ENCODE data around the gene ZNF784.
"Not testable (repeated sequence)": the region's sequence is repeated elsewhere in the genome, so short reads cannot be mapped to it uniquely, and the experiment has no call there.

ZNF784 gene

DNA sequence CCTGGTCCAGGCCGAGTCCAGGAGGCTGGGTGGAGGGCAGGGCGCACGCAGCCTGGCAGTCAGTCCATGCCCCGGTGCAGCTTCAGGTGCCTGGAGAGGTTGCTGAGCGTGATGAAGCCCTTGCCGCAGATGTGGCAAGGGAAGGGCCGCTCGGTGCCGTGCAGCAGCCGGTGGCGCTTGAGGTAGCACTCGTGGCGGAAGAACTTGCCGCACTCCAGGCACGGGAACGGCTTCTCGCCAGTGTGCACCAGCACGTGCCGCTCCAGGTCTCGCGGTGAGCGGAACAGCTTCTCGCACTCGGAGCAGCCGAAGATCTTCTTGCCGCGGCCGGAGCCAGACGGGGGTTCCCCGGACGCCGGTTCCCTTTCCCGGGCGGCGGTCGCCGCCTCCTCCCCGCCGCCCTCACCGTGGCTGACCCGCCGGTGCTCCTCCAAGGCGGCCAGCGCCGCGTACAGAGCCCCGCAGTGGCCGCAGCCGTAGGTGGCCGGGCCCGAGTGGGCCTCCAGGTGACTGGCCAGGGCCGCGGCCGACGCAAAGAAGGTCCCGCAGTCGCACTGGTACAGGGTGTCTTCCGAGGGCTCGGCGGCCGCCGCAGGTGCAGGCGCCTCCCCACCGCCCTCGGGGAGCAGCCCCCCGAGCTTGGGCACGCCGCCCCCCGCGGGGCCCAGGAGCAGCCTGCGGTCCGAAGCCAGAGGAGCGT, 31.8 kb downstream of the ZNF784 start:
- DNase-seq: peak in 1 of 10 donors; percentile 83
- intact Hi-C loops (cut with DNase I): no loop called here

DNA sequence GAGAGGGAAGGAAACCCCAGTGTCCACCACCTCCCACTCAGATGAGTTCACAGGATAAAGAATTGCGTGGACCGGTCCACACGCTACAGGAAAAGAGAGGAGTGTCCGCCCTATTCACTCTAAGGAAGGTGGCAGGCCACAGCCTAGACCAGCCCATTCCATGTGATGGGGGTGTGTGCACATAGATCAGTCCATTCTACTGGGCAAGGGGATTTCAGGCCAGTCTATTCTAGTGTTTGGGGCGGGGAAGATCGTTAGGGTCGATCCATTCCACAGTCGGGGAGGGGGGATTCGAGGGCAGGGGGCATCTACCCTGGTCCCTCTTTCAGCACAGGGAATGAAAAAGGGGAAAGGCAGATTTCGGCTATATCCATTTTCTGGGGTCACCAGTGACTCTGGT, 32.8 kb downstream of the ZNF784 start:
- intact Hi-C loops (cut with DNase I): no loop called here
- DNase-seq: peak in 1 of 10 donors; percentile 35

DNA sequence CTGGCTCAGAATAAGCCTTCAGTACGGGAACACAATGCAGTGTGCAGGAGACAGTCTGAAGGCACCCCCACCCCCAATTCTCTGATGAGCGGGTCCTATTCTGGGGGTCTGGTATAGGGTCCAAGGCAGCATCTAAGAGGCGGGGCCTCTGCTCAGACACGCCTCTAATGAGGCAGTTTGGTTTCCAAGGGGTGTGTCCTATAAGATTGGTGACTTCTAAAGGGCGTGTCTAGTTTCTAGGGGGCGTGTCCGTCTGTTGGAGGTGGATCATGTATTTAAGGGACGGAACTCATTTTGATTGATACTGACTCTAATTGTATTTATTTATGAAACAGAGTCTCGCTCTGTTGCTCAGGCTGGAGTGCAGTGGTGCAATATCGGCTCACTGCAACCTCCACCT, 33.7 kb downstream of the ZNF784 start:
- intact Hi-C loops (cut with DNase I): no loop called here
- DNase-seq: peak in 1 of 10 donors; percentile 37

DNA sequence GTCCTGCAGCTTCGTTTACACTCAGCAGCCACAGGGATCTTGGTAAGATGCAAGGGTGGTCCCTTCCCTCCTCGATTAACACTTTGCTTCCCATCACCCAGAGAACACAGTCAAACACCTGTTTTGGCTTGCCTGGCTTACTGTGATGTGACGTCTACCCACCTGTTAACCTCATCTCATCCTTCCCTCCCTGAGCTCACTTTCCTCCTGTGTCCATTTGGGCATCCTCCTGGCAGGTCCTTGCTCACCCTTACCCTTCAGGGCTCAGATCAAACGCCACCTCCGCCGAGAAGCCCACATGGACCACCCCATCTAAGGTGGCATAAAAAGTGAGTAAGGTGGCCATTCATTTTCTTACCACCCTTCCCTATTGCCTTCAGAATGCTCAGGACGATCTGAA, 34.3 kb downstream of the ZNF784 start:
- peak in 1 of 10 donors; percentile 49 for DNase-seq
- intact Hi-C loops (cut with DNase I): no loop called here

DNA sequence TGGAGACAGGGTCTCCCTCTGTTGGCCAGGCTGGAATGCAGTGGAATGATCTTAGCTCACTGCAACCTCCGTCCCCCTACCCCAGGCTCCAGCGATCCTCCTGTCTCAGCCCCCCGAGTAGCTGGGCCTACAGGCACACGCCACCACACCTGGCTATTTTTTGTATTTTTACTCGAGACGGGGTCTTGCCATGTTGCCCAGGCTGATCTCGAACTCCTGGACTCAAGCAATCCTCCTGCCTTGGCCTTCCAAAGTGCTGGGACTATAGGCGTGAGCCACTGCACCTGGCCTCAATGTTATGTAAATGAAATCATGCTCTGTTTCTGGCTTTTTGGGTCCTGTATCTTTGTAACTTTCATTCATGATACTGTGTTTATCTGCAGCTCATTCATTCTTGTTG, 35.6 kb downstream of the ZNF784 start:
- DNase-seq: peak in 1 of 10 donors; percentile 25
- intact Hi-C loops (cut with DNase I): no loop called here

DNA sequence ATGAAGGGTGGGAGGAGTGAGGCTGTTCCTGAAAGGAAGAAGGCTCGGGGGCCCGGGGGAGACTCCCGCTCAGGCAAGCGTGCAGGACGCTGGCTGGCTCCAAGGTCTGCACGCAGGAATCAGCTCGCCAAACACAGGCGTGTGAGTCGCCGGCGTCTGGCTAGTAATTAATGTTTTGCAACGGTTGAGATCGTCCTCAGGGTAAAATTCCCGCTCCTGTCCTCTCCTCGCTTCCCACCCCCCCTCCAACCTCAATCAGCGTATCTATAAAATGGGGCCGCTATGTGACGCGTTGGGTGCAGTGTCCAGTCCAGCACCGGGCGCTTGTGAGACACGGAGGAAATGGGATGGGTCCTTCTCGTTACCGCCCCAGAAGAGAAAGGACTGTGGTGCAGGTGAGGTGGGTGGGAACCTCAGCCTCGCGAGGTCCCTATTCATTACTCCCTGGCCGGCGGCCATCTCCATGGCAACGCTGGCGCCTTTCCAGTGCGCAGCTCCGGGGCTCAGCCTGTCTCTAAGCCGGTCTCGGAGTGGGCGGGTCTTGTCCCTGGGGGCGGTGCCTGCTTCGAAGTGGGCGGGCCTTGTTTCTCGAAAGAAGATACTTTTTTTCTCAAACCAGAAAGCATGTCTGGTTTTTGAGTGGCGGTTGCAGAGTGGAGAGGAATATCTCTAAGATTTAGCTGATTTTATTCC, 37.2 kb downstream of the ZNF784 start:
- DNase-seq: peak; percentile 82 to 99 (median 94)
- intact Hi-C loops (cut with DNase I): no loop called here

DNA sequence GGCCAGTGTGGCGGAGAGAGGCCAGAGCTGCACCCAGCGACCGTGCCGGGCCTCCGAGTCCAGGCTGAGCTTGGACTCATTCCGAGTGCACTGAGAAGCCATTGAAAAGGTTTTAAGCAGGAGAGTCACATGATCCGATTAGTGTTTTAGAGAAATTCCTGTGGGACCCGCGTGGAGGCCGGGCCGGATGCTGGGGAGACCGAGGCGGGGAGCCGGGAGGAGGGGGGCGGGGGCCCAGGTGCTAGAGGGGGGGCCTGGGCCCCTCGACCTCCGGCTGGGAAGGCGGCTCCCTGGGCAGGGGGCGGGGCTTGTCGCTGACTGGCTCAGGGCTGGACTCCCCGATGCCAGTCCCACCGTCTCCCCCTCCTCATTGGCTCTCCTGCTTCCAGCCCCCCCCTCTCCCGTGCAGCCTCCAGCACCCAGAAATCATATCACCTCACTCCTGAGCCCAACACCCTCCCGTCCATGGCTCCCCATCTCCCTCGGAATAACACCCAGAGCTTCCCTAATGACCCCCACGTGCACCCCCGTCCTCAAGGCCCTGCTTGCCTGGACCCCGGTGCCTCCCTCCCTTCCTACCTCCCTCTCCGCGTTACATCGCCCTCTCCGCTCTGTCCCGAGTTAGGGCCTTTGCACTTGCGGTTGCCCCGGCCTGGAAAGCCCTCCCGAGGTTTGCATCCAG, 38.6 kb downstream of the ZNF784 start:
- peak; percentile 60 to 96 (median 76) for DNase-seq
- intact Hi-C loops (cut with DNase I): no loop called here

DNA sequence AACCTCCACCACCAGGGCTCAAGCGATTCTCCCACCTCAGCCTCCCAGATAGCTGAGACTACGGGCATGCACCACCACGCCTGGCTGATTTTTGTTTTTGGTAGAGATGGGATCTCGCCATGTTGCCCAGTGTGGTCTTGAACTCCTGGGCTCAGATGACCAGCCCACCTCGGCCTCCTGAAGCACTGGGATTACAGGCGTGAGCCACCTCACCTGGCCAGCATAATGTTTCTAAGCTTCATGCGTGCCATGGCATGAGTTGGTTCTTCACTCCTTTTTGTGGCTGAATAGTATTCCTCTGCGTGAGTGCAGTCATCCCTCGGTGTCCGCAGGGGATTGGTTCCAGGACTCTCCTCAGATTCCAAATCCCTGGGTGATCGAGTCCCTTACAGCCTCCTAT, 39.5 kb downstream of the ZNF784 start:
- intact Hi-C loops (cut with DNase I): no loop called here
- DNase-seq: peak in 1 of 10 donors; percentile 63

DNA sequence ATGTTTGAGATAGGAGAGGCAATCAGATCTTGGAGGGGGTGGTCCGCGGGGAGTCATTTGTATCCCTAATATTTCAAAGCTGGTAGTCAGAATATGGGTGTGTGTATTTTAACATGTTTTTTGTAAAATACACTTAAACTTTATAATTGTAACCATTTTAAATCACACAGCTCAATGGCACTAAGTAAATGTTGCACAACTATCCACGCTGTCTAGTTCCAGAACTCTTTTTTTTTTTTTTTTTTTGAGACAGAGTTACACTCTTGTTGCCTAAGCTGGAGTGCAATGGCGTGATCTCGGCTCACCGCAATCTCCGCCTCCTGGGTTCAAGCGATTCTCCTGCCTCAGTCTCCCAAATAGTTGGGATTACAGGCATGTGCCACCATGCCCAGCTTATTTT, 40.5 kb downstream of the ZNF784 start:
- peak in 1 of 10 donors; percentile 23 for DNase-seq
- intact Hi-C loops (cut with DNase I): not testable (repeated sequence)

DNA sequence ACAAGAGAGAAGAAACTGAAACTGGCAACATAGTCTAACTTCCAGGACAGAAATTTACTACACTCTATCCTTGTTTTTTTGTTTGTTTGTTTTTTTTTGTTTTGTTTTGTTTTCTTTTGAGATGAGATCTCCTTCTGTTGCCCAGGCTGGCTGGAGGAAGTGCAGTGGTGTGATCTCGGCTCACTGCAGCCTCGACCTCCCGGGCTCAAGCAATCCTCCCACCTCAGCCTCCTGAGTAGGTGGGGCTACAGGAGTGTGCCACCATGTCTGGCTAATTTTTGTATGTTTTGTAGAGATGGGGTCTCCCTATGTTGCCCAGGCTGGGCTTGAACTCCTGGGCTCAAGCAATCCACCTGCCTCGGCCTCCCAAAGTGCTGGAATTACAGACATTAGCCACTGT, 42.1 kb downstream of the ZNF784 start:
- DNase-seq: peak in 2 of 10 donors; percentile 19 to 37
- intact Hi-C loops (cut with DNase I): not testable (repeated sequence)

DNA sequence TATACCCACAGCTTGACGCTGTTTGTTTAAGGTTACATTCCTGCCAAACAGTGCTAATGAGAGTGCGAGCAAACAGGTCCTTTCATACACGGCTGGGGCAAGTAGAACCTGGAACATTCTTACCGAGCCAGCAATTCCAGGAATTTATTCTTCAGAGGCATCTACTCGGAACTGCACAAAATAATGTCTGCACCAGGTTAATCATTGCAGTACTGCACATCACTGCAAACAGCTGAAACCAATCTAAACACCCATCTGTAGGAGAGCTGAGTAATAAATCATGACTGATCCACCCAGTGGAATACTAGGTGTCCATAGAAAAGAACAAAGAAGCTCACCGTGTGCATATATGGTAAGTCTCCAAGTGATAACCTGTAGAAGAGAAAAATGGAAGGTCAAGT, 42.5 kb downstream of the ZNF784 start:
- intact Hi-C loops (cut with DNase I): no loop called here
- no peak for DNase-seq

DNA sequence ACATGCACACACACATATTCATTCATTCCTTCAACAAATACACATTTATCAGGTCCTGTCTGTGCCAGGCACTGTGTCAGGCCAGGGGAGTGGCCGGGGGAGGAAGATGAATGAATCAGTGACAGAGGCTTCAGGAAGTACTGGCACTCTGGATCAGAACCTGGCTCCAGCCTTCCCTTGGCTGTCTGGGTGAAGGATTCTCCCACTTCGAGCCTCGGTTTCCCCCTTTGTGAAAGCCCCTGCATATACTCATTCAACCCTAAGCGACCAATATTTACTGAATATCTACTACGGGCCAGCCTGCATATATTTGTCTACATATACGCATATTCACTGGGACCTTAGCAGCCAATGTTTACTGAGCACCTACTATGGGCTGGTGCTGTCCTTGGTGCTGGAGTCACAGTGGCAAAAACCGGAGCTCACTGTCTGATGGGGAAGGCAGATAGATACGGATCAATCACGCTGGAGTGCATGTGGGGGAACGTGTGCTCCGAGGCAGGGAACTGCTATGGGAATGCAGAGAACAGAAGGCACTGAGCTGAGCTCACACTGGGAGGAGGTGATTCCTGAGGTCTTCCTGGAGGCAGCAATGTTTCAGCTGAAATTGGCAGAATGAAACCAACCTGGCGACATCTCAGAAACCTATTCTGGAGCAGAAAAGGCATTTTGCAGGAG, 43.1 kb downstream of the ZNF784 start:
- peak in 3 of 10 donors; percentile 19 to 68 (median 57) for DNase-seq
- intact Hi-C loops (cut with DNase I): no loop called here

DNA sequence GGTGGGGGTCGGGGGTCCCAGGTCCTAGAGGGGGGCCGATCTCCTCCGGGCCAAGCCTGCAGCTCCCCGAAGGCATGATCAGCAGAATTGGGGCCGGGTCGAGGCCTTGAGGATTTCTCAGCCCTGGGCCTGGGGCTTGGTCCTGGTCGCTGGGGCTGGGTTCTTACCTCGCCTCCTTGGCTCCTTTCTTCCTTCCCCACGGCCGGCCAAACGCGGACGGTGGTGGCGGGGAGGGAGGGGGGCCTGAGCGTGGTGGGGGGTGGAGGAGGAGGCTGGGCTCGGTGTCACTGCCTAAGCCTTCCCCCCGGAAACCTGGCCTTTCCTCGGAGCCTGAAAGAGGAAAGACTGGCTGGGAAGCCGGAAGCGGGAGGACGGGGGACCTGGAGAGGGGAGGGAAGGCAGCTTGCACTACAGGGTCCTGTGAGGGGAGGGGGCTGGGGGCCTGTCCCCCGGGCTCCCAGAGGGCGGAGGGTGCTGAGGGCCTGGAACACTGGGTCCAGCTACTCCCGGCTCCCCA, 43.7 kb downstream of the ZNF784 start, which contains the start of gene ZNF579:
Gene ZNF579, minus strand, starts transcription at position 221 of the 517 bp plus-strand sequence. CDS start 1,209 bp downstream, outside the sequence.
- intact Hi-C loops (cut with DNase I): no loop called here
- DNase-seq: peak; percentile 85 to 98 (median 91)

DNA sequence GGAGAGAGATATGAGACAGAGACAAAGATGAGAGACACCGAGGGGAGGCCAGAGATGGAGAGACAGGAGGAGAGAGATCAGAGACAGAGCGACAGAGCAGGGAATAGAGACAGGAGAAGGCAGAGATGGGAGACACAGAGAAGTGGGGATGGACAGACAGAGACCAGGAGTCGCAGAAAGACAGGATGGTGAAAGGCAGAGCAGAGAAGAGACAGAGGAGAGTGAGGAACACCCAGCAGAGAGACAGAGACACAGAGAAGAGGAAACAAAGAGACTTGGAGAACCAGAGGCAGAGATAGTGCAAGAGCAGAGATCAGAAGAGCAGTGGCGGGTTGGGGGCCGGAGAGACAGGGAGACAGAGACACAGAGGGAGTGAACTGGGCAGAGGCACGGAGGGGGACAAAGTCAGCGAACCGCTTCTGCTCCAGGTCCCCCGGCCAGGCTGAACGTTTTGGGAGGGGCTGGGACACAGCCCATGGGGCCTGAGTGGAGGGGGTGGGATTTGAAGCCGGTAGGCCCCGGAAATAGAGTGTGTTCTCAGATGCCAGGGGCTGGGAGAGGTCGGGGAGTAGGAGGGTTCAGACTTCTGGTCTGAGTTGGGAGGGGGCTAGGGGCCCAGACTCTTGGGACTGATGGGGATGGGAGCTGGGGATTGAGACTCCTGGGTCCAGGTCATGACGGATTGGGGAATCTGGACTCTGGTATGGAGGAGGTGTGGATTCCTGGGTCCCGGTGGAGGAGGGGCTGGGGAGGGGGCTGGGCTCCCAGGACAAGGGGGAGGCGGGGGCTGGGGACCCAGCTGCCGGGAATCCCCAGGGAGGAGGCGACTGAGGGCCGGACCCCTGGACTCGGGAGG, 44.4 kb downstream of the ZNF784 start:
- DNase-seq: peak in 2 of 10 donors; percentile 63 to 72
- intact Hi-C loops (cut with DNase I): no loop called here

DNA sequence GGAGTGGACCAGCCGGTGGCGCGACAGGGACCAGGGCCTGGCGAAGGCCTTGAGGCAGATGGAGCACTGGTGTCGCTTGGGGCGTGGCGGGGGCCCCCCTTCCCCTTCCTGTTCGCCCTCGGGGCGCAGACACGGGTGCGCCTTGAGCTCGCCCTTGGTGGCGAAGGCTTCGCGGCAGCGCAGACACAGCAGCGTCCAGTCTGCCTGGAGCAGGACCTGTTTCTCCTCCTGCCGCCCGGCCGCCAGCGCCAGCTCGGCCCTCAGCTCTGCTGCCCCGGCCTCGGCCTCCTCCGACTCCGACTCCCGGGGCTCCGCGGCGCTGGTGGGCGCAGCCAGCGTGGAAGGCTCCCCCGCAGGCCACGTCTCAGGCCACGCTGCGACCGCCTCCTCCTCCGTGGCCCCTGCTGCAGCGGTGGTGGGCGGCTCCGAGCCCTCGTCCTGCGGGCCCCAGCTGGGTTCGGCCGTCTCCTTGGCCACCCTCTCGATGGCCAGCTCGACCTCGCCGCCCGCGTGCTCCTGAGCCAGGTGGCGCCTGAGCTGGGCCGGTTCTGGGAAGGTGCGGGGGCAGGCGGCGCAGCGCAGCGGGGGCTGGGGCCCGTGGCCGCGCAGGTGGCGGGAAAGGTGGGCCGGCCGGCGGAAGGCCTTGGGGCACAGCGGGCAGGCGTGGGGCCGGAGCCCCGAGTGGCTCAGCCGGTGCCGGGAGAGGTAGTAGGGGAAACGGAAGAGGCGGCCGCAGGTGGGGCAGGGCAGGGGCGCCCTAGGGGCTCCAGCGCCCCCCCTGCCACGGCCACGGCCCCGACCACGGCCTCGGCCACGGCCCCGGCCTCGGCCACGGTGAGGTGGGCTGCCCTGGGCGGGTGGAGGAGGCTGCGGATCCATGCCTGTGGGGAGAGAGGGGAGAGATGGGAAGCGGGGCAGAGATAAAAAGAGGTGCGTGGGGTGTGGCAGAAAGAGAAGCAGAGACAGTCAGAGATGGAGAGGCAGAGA, 45.3 kb downstream of the ZNF784 start:
- intact Hi-C loops (cut with DNase I): no loop called here
- DNase-seq: peak in 2 of 10 donors; percentile 66 to 83

DNA sequence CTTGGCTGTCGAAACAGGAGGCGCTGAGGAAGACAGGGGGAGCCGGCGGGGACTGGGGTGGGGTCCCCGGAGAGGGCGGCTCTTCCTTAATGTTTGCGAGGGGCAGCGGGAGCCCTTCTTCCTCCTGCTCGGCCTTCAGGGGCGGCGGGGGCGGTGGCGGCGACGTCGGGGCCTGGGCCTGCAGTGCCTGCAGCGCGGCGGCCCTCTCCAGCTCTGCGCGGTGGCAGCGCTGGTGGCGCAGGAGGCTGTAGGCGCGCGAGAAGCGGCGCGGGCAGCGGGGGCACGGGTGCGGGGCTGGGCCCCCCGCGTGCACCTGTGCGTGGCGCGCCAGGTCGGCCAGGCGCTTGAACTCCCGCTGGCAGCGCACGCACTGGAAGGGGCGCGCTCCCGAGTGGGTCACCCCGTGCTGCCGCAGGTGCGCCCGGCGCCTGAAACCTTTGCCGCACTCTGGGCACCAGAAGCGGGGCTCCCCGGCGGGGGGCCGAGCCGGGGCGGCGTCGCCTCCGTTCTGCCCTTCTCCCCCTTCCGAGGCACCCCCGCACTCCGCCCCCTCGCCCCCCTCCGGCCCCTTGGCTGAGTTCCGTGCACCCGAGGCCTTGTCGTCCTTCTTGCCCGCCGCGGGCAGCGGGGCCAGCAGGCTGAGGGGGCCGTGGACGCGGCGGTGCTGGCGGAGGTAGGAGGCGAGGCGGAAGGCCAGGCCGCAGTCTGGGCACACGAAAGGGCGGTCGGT, 46.2 kb downstream of the ZNF784 start:
- DNase-seq: peak in 2 of 10 donors; percentile 40 to 82
- intact Hi-C loops (cut with DNase I): no loop called here

DNA sequence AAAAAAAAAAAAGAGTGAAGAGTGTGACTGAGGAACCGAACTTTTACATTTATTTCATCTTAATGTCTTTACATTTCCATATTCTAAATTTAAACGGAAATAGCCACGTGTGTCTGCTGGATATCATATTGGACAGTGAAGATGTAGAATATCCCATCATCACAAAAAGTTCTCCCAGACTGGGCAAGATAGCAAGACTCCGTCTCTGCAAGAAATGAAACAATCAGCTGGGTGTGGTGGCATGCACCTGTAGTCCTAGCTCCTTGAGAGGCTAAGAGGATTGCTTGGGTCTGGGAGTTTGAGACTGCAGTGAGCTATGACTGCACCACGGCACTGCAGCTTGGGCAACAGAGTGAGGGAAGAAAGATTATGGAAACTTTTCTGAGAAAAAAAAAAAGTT, 47.6 kb downstream of the ZNF784 start:
- DNase-seq: no peak
- intact Hi-C loops (cut with DNase I): no loop called here

DNA sequence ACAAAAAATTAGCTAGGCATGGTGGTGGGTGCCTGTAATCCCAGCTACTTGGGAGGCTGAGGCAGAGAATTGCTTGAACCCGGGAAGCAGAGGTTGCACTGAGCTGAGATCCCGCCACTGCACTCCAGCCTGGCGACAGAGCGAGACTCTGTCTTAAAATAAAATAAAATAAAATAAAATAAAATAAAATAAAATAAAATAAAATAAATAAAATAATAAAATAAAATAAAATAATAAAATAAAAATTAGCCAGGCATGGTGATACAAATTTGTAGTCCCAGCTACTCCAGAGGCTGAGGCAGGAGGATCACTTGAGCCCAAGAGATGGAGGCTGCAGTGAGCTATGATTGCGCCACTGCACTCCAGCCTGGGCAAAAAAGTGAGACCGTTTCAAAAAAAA, 50.4 kb downstream of the ZNF784 start:
- DNase-seq: peak in 1 of 10 donors; percentile 13
- intact Hi-C loops (cut with DNase I): not testable (repeated sequence)
